ENCODE measurements around the gene CHSY1. TPM values are rescaled to one million over a fixed set of nuclear protein-coding genes. Genes with fewer than 3 reads are reported as not detected.

The CHSY1 gene
- total and polyA plus RNA-seq, 10 donors = 6.8 to 99.5 (median 52.8) TPM

GRCh38 chr15:101193806-101194545 lies 57.9 kb downstream of the CHSY1 start:
- Histone ChIP-seq H3K27me3 (replicated peaks in 1 of 7) (no peaks in the 10 kb centered on the region), H3K27ac (peak overlapping the region in 7 of 8 donors; percentile 17 to 77 (median 63)), H3K36me3 (peaks cover 0 to 5% (median 0%) of the 10 kb centered on the region in 6 donors), H3K4me1 (peaks cover 9 to 98% (median 74%) of the 10 kb centered on the region in 6 donors), H3K9me3 (no peaks in the 10 kb centered on the region), H3K4me3 (peak overlapping the region in 1 of 8 donors; percentile 35)
- intact Hi-C loops (cut with DNase I; ENCODE audit: low total_unique reads) = no loop called here
- TF ChIP-seq POLR2AphosphoS5 (IDR thresholded peaks at IDR 0.05) (peak in 1 of 3 donors; percentile 12), CTCF (IDR thresholded peaks at IDR 0.05 in 8 of 11, conservative IDR thresholded peaks at IDR 0.05 in 3 of 11) (no peak), POLR2A (IDR thresholded peaks at IDR 0.05) (no peak)
- WGBS, 5 donors = 40 to 70% (median 57%) methylated on average over 10 of the region's 10 CpGs
- DNase-seq = no peak

- peaks cover 0 to 5% (median 0%) of the 10 kb centered on the region in 6 donors for H3K36me3 ChIP-seq
- peak overlapping the region in 1 of 8 donors; percentile 35 for H3K4me3 ChIP-seq
- H3K27ac ChIP-seq = peak overlapping the region in 6 of 8 donors; percentile 35 to 77 (median 68)
- peaks cover 7 to 98% (median 75%) of the 10 kb centered on the region in 6 donors for H3K4me1 ChIP-seq
- TF ChIP-seq CTCF (IDR thresholded peaks at IDR 0.05 in 8 of 11, conservative IDR thresholded peaks at IDR 0.05 in 3 of 11) (no peak), POLR2AphosphoS5 (IDR thresholded peaks at IDR 0.05) (peak in 1 of 3 donors; percentile 63)
- intact Hi-C loops (cut with DNase I; ENCODE audit: low total_unique reads) = no loop called here
- 83 to 96% (median 88%) methylated on average over 17 of the region's 17 CpGs for WGBS, 5 donors
- no peaks in the 10 kb centered on the region for H3K9me3 ChIP-seq
- no peaks in the 10 kb centered on the region for H3K27me3 ChIP-seq (replicated peaks in 1 of 7)
- DNase-seq = no peak
These were observed 58.7 kb downstream of the CHSY1 start for GRCh38 chr15:101193120-101193644.

- H3K27me3 ChIP-seq (replicated peaks in 1 of 7) = no peaks in the 10 kb centered on the region
- peaks cover 7 to 99% (median 78%) of the 10 kb centered on the region in 6 donors for H3K4me1 ChIP-seq
- no peak for DNase-seq
- peak overlapping the region in 2 of 8 donors; percentile 20 to 77 for H3K27ac ChIP-seq
- H3K4me3 ChIP-seq = no peak overlapping the region
- TF ChIP-seq POLR2AphosphoS5 (IDR thresholded peaks at IDR 0.05) (no peak), POLR2A (IDR thresholded peaks at IDR 0.05) (no peak)
- peaks cover 0 to 5% (median 0%) of the 10 kb centered on the region in 6 donors for H3K36me3 ChIP-seq
- intact Hi-C loops (cut with DNase I; ENCODE audit: low total_unique reads) = no loop called here
- 77 to 91% (median 86%) methylated on average over 3 of the region's 3 CpGs for WGBS, 5 donors
- no peaks in the 10 kb centered on the region for H3K9me3 ChIP-seq
These were observed 59.8 kb downstream of the CHSY1 start for GRCh38 chr15:101192081-101192480.

- no peak for DNase-seq
- Histone ChIP-seq H3K4me3 (no peak overlapping the region), H3K36me3 (peaks cover 0 to 8% (median 0%) of the 10 kb centered on the region in 6 donors), H3K27me3 (replicated peaks in 1 of 7) (no peaks in the 10 kb centered on the region), H3K27ac (peak overlapping the region in 4 of 8 donors; percentile 29 to 81 (median 60)), H3K9me3 (no peaks in the 10 kb centered on the region), H3K4me1 (peaks cover 10 to 100% (median 83%) of the 10 kb centered on the region in 6 donors)
- intact Hi-C loops (cut with DNase I; ENCODE audit: low total_unique reads) = no loop called here
- 83 to 89% (median 86%) methylated on average over 3 of the region's 3 CpGs for WGBS, 5 donors
- TF ChIP-seq POLR2A (IDR thresholded peaks at IDR 0.05) = no peak
- no peak for TF ChIP-seq POLR2AphosphoS5 (IDR thresholded peaks at IDR 0.05)
- no peak for TF ChIP-seq CTCF (IDR thresholded peaks at IDR 0.05 in 8 of 11, conservative IDR thresholded peaks at IDR 0.05 in 3 of 11)
These were observed 60.6 kb downstream of the CHSY1 start for GRCh38 chr15:101191242-101191641.
